WTC11 (cell line): Measurements from ENCODE around the gene NAV3. TPM values are rescaled to one million over a fixed set of nuclear protein-coding genes. Genes with fewer than 3 reads are reported as not detected.

Experiments
- ATAC-seq: fragments of 200-7000 bp; cut with Tn5 transposase; 2 replicates; pipeline ENCODE4 v1.10.0; 2021; ENCODE audit warnings: mild to moderate bottlenecking, moderate library complexity
- CTCF ChIA-PET: fragments of 300-600 bp; sonication (Branson Sonifier 250); formaldehyde crosslinking; loops from one replicate; lab custom pipeline; 2021; ENCODE audit warnings: antibody characterized with exemption; lab: Charles Lee
- POLR2A ChIA-PET: fragments of 350-600 bp; sonication (Branson Sonifier 250); formaldehyde crosslinking; loops from one replicate; lab custom pipeline; 2021; ENCODE audit warnings: antibody characterized with exemption; lab: Charles Lee
- DNase-seq: peaks from one replicate; pipeline ENCODE4 v3.0.0; 2021; ENCODE audit warnings: low spot score
- H3K27ac Mint-ChIP-seq: 2 replicates; pipeline ENCODE4 v1.8.0; 2021; ENCODE audit warnings: mixed read lengths
- H3K27me3 Mint-ChIP-seq: 2 replicates; pipeline ENCODE4 v1.8.0; 2021; ENCODE audit warnings: low read depth, mild to moderate bottlenecking, moderate library complexity, mixed read lengths
- H3K36me3 Mint-ChIP-seq: 2 replicates; pipeline ENCODE4 v1.8.0; 2021; ENCODE audit warnings: mixed read lengths
- H3K4me1 Mint-ChIP-seq: 2 replicates; pipeline ENCODE4 v1.8.0; 2022; ENCODE audit warnings: mixed read lengths
- H3K4me3 Mint-ChIP-seq: 2 replicates; pipeline ENCODE4 v1.8.0; 2021; ENCODE audit warnings: mild to moderate bottlenecking, moderate library complexity, mixed read lengths
- H3K9me3 Mint-ChIP-seq: 2 replicates; pipeline ENCODE4 v1.8.0; 2021; ENCODE audit warnings: mixed read lengths
- CBFB ChIP-seq: sonication (generic); formaldehyde crosslinking; IDR thresholded peaks from 2 replicates; pipeline ENCODE4 v1.8.1; 2022; ENCODE audit warnings: mild to moderate bottlenecking, low read depth, missing genetic modification reagents
- CREB1 ChIP-seq: sonication (generic); formaldehyde crosslinking; IDR thresholded peaks from 2 replicates; pipeline ENCODE4 v1.8.0; 2023; ENCODE audit warnings: mild to moderate bottlenecking, missing genetic modification reagents
- CREM ChIP-seq: sonication (generic); formaldehyde crosslinking; IDR thresholded peaks from 2 replicates; pipeline ENCODE4 v1.8.1; 2022; ENCODE audit warnings: mild to moderate bottlenecking, missing genetic modification reagents, moderate library complexity
- ESRRA ChIP-seq: sonication (generic); formaldehyde crosslinking; IDR thresholded peaks from 2 replicates; pipeline ENCODE4 v1.8.1; 2022; ENCODE audit warnings: mild to moderate bottlenecking, missing genetic modification reagents, borderline replicate concordance
- ETV6 ChIP-seq: sonication (generic); formaldehyde crosslinking; IDR thresholded peaks from 2 replicates; pipeline ENCODE4 v1.8.1; 2022; ENCODE audit warnings: mild to moderate bottlenecking, missing genetic modification reagents
- GABPB1 ChIP-seq: sonication (generic); formaldehyde crosslinking; IDR thresholded peaks from 2 replicates; pipeline ENCODE4 v1.8.1; 2023; ENCODE audit warnings: mild to moderate bottlenecking, missing genetic modification reagents
- JUN ChIP-seq: sonication (generic); formaldehyde crosslinking; IDR thresholded peaks from 2 replicates; pipeline ENCODE4 v1.8.0; 2023; ENCODE audit warnings: mild to moderate bottlenecking, missing genetic modification reagents
- NR1H2 ChIP-seq: sonication (generic); formaldehyde crosslinking; IDR thresholded peaks from 2 replicates; pipeline ENCODE4 v1.9.0; 2021; ENCODE audit warnings: mild to moderate bottlenecking, moderate library complexity, missing genetic modification reagents
- SMAD3 ChIP-seq: sonication (generic); formaldehyde crosslinking; IDR thresholded peaks from 2 replicates; pipeline ENCODE4 v1.8.0; 2022; ENCODE audit warnings: missing genetic modification reagents, mild to moderate bottlenecking, borderline replicate concordance
- SMAD4 ChIP-seq: sonication (generic); formaldehyde crosslinking; IDR thresholded peaks from 2 replicates; pipeline ENCODE4 v1.8.0; 2022; ENCODE audit warnings: mild to moderate bottlenecking, missing genetic modification reagents
- TP53 ChIP-seq: sonication (generic); formaldehyde crosslinking; IDR thresholded peaks from 2 replicates; pipeline ENCODE4 v1.8.1; 2023; ENCODE audit warnings: mild to moderate bottlenecking, missing genetic modification reagents
- ZNF396 ChIP-seq: fragments of 250-450 bp; sonication (Bioruptor Pico); IDR thresholded peaks from 2 replicates; pipeline ENCODE4 v1.8.0; 2021; ENCODE audit warnings: mild to moderate bottlenecking, moderate library complexity, borderline replicate concordance
- total RNA-seq: library from RNA; stranded (reverse); gene quantifications from 3 replicates; pipeline ENCODE4 v1.2.3, GENCODE V29; 2021
- TF ChIP-seq, protein P1 (sequence below): sonication (generic); formaldehyde crosslinking; IDR thresholded peaks from 2 replicates; pipeline ENCODE4 v1.8.1; 2023; ENCODE audit warnings: mild to moderate bottlenecking, missing genetic modification reagents, moderate library complexity
- TF ChIP-seq, protein P2 (sequence below): sonication (generic); formaldehyde crosslinking; IDR thresholded peaks from 2 replicates; pipeline ENCODE4 v1.8.1; 2023; ENCODE audit warnings: mild to moderate bottlenecking, missing genetic modification reagents
- TF ChIP-seq, protein P3 (sequence below): sonication (generic); formaldehyde crosslinking; IDR thresholded peaks from 2 replicates; pipeline ENCODE4 v1.8.0; 2022; ENCODE audit warnings: mild to moderate bottlenecking, missing genetic modification reagents
- TF ChIP-seq, protein P4 (sequence below): sonication (generic); formaldehyde crosslinking; IDR thresholded peaks from 2 replicates; pipeline ENCODE4 v1.8.0; 2022; ENCODE audit warnings: missing genetic modification reagents
- TF ChIP-seq, protein P5 (sequence below): sonication (generic); formaldehyde crosslinking; IDR thresholded peaks from 2 replicates; pipeline ENCODE4 v1.8.1; 2023; ENCODE audit warnings: mild to moderate bottlenecking, missing genetic modification reagents

Gene NAV3
- total RNA-seq, 1 experiment from 2014 or later, result 3.3 TPM

DNA sequence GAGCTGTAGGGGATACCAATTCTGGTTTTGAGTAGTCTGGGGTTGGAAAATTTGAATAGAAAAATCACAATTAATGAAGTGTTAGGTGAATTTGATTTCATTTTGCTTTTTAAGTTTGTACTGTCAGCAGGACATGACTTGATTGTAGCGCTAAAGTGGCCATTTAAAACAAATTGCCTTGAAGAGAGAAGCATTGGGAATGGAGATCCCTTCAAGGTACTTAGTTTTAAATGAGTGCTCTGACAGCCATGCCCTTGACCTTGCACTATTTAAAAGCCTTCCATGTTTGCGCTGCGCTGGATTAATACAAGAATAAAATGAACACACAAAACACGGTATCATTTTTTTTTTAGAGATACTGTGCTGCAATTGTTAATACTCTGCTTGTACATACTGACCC lies 345.9 kb downstream of the NAV3 start:
- no peak for TF ChIP-seq CBFB
- TF ChIP-seq ZNF396, result no peak
- no peak for TF ChIP-seq ESRRA (CRISPR knock-in tag)
- TF ChIP-seq NR1H2 (CRISPR knock-in tag), result no peak
- TF ChIP-seq, protein P1, sequence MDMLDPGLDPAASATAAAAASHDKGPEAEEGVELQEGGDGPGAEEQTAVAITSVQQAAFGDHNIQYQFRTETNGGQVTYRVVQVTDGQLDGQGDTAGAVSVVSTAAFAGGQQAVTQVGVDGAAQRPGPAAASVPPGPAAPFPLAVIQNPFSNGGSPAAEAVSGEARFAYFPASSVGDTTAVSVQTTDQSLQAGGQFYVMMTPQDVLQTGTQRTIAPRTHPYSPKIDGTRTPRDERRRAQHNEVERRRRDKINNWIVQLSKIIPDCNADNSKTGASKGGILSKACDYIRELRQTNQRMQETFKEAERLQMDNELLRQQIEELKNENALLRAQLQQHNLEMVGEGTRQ, result no peak
- TF ChIP-seq, protein P2, sequence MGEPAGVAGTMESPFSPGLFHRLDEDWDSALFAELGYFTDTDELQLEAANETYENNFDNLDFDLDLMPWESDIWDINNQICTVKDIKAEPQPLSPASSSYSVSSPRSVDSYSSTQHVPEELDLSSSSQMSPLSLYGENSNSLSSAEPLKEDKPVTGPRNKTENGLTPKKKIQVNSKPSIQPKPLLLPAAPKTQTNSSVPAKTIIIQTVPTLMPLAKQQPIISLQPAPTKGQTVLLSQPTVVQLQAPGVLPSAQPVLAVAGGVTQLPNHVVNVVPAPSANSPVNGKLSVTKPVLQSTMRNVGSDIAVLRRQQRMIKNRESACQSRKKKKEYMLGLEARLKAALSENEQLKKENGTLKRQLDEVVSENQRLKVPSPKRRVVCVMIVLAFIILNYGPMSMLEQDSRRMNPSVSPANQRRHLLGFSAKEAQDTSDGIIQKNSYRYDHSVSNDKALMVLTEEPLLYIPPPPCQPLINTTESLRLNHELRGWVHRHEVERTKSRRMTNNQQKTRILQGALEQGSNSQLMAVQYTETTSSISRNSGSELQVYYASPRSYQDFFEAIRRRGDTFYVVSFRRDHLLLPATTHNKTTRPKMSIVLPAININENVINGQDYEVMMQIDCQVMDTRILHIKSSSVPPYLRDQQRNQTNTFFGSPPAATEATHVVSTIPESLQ, result no peak
- TF ChIP-seq, protein P3, sequence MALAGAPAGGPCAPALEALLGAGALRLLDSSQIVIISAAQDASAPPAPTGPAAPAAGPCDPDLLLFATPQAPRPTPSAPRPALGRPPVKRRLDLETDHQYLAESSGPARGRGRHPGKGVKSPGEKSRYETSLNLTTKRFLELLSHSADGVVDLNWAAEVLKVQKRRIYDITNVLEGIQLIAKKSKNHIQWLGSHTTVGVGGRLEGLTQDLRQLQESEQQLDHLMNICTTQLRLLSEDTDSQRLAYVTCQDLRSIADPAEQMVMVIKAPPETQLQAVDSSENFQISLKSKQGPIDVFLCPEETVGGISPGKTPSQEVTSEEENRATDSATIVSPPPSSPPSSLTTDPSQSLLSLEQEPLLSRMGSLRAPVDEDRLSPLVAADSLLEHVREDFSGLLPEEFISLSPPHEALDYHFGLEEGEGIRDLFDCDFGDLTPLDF (CRISPR knock-in tag), result no peak
- no peak for TF ChIP-seq SMAD3
- TF ChIP-seq, protein P4, sequence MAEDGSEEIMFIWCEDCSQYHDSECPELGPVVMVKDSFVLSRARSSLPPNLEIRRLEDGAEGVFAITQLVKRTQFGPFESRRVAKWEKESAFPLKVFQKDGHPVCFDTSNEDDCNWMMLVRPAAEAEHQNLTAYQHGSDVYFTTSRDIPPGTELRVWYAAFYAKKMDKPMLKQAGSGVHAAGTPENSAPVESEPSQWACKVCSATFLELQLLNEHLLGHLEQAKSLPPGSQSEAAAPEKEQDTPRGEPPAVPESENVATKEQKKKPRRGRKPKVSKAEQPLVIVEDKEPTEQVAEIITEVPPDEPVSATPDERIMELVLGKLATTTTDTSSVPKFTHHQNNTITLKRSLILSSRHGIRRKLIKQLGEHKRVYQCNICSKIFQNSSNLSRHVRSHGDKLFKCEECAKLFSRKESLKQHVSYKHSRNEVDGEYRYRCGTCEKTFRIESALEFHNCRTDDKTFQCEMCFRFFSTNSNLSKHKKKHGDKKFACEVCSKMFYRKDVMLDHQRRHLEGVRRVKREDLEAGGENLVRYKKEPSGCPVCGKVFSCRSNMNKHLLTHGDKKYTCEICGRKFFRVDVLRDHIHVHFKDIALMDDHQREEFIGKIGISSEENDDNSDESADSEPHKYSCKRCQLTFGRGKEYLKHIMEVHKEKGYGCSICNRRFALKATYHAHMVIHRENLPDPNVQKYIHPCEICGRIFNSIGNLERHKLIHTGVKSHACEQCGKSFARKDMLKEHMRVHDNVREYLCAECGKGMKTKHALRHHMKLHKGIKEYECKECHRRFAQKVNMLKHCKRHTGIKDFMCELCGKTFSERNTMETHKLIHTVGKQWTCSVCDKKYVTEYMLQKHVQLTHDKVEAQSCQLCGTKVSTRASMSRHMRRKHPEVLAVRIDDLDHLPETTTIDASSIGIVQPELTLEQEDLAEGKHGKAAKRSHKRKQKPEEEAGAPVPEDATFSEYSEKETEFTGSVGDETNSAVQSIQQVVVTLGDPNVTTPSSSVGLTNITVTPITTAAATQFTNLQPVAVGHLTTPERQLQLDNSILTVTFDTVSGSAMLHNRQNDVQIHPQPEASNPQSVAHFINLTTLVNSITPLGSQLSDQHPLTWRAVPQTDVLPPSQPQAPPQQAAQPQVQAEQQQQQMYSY (CRISPR knock-in tag), result no peak
- TF ChIP-seq SMAD4, result no peak
- no peak for TF ChIP-seq JUN (CRISPR knock-in tag)
- no peak for TF ChIP-seq ETV6
- no peak for DNase-seq
- no peak overlapping the region for H3K27ac Mint-ChIP-seq
- H3K9me3 Mint-ChIP-seq, result no peaks in the 10 kb centered on the region
- POLR2A ChIA-PET, result no interaction called here
- CTCF ChIA-PET, result no interaction called here
- no peaks in the 10 kb centered on the region for H3K27me3 Mint-ChIP-seq
- no peaks in the 10 kb centered on the region for H3K36me3 Mint-ChIP-seq
- ATAC-seq, result no peak
- H3K4me3 Mint-ChIP-seq, result no peak overlapping the region
- H3K4me1 Mint-ChIP-seq, result peaks cover 4% of the 10 kb centered on the region

DNA sequence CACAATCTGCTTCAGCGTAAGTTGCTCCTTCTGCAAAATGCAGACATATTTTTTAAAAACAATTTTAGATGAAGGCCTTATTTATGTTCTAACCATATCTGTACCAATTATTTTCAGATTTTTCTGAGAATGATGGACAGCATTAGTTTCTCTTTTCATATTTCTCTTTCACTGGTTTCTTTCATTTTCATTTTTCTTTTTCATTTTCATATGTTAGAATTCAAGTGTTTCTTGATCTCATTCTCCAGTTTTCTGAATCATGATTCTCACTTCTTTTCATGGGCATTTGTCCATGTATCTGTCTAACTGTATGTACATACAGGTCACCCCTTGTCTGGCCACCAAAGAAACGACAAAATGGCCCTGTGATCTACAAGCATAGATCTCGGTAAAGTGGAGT lies 346.6 kb downstream of the NAV3 start:
- peaks cover 4% of the 10 kb centered on the region for H3K4me1 Mint-ChIP-seq
- TF ChIP-seq NR1H2 (CRISPR knock-in tag), result no peak
- TF ChIP-seq, protein P5, sequence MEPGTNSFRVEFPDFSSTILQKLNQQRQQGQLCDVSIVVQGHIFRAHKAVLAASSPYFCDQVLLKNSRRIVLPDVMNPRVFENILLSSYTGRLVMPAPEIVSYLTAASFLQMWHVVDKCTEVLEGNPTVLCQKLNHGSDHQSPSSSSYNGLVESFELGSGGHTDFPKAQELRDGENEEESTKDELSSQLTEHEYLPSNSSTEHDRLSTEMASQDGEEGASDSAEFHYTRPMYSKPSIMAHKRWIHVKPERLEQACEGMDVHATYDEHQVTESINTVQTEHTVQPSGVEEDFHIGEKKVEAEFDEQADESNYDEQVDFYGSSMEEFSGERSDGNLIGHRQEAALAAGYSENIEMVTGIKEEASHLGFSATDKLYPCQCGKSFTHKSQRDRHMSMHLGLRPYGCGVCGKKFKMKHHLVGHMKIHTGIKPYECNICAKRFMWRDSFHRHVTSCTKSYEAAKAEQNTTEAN (CRISPR knock-in tag), result no peak
- TF ChIP-seq TP53 (CRISPR knock-in tag), result no peak
- TF ChIP-seq GABPB1 (CRISPR knock-in tag), result no peak
- no peak for TF ChIP-seq CREB1 (CRISPR knock-in tag)
- no peak for TF ChIP-seq CREM (CRISPR knock-in tag)
- CTCF ChIA-PET, result no interaction called here

More for the DNA sequence above, 346.6 kb downstream of the NAV3 start:
- POLR2A ChIA-PET, result no interaction called here
- Mint-ChIP-seq H3K27ac (no peak overlapping the region), H3K9me3 (no peaks in the 10 kb centered on the region), H3K4me3 (no peak overlapping the region), H3K36me3 (no peaks in the 10 kb centered on the region), H3K27me3 (no peaks in the 10 kb centered on the region)
- DNase-seq, result no peak
- no peak for ATAC-seq
